Measurements from ENCODE around the gene PHEX.

The PHEX gene

GRCh38 chrX:22163326-22163725, 131.2 kb downstream of the PHEX start:
- DNase-seq: no peak

DNA sequence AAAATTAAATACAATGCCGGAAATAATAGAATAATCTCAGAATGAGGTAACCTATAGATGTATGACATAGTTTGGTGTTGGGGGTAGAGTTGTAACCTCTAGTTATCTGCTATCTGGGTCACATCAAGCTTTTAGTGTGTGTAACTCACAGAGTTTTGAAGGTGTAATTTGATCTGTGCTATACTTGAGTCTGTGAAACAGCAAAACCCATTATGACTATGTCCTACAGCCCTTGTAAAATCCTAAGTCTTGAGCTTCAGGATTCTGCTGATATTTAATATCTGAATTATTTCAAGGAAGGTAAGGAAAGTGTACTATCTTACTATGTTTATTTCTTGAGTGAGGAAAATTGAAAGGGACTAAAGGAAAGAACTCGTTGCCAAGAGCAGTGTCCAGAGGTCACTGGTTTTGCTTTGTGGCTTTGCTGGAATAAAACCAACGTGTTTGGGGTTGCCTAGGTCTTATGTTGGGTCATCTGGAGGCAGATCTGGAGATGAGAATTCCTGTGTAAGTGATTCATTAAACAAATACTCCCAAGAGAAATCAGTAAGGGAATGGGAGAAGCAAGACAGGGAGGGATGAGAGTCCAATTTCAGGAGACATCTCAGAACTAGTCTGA, 132.8 kb downstream of the PHEX start:
- DNase-seq: no peak

DNA sequence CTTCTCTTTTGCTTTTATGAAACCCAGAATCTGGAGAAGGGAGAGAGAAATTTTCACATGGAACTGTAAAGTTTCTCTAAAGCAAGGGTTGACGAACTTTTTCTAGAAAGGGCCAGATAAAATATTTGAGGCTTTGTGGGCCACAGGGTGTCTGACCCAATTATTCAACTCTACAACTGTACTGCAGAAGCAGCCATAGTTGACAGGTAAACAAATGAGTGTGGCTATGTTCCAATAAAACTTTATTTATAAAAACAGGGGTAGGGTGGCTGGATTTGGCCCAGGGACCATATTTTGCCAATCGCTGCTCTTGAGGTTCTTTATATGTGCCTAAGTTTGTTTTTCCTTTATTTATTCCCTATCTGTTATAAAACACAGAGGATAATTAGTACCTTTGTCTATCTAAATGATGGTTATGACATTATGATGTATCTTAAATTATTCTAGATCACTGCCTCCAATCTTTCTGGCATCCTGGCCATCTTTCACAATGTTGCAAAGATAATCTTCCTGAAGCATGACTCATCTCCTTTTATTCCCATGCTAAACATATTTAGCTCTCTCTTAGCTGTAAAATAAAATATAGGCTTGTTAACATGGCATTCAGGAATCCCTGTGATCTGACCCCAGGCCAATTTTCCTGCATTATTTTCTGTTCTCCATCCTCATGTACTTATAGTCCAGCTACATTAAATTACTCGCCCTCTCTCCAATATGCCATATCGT, 133.8 kb downstream of the PHEX start:
- peak; percentile 28 for DNase-seq

DNA sequence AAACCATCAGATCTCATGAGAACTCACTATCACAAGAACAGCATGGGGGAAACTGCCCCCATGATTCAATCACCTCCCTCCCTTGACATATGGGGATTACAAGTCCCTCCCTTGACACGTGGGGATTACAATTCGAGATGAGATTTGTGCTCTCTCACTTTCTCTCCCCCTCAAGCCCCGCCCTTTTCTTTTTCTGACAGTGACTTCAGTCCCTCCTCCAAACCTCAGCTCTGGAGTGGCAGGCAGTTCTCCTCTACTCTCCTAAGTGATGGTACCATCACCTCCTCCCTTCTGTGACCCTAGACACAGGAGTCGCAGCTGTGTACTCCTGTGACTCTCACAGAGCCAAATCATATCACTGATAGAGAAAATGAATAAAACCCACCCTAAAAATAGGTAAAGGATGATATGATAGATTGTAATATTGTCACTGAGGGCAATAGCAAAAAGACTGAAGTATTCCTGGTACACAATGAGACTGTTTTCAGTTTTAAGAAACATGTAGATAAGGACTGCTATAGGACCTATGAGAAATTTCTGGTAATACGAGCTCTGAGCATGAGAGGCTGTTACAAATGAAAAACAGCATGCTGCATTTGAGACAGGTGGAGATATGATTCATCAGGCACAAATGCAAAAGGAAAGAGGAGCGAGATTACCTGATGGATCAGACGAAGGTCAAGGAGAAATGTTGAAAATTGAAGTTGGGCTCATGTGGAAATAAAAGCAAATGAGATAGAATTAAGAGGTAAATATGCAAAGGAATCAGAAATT, 139.3 kb downstream of the PHEX start:
- DNase-seq: no peak

- DNase-seq: no peak
These were observed 141.8 kb downstream of the PHEX start for GRCh38 chrX:22173966-22174365.

- DNase-seq: no peak
These were observed 145.9 kb downstream of the PHEX start for GRCh38 chrX:22177950-22178515.

DNA sequence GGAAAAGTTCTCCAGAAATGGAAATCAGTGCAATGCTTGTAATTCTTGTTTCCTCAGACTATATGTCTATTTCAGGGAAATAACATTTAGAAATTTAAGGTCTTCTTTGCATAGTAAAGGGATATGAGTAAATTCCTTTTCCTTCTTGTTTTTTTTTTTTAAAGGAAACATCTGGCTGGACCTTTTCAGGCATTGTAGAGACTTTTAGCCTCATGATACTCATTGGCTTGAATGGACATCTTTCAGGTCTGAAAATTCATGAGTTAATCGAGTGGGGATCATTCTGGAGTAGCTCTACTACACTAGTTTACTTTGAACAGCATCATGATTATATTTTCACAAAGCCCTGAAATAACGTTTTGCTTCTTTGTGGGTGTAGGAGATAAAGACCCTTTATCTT, 152.0 kb downstream of the PHEX start:
- DNase-seq: no peak

- DNase-seq: no peak
These were observed 154.0 kb downstream of the PHEX start for GRCh38 chrX:22186165-22186564.

- DNase-seq: no peak
These were observed 160.4 kb downstream of the PHEX start for GRCh38 chrX:22192419-22193060.

DNA sequence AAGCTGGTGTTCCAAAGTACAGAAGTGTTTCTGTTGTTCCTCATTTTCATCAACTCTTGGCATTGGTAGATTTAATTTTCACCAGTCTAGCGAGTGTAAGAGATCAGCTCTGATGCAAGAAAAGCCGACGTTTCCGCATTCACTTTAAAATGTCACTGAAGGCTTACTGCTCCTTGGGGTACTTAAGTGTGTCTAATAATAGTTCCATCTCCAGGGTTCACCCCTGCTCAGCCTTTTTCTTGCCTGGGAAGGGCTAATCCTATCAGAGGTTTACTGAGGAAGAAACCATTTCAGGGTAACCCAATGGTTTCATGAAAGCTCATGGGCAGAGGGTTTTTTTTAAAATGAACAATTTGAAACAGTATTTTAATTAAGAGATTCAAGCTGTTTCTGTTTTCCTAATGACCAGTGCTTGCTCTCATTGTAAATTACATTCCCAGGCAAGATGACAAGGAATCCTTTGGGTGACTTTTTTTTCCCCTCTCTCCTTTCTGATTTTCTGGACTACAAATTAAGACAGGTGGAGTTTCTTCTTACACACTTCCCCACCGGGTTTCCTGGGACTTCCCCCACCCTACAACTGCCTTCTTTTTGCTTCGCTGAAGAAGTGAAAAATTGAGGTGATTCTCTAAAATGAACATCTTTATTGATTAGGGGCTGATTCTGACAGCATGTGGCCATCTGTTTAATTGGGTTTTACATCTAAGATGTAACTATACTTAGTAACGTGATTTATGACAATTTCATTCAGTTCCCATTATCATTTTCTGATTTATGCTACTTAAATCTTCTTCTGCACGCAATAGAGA, 161.9 kb downstream of the PHEX start:
- no peak for DNase-seq

DNA sequence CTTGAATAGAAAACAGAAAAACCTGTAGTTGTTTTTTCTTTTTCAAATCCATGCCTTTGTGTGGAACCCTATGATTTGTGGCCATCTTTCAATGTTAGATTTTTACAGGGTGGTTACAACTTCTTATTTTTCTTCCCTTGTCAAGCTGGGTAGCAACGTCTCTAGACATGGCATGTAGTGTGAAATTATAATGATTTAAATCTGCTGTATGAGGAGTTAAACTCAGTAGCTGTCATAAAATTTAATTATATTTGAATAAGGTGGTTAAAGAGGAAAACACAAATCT, 162.5 kb downstream of the PHEX start:
- DNase-seq: no peak

DNA sequence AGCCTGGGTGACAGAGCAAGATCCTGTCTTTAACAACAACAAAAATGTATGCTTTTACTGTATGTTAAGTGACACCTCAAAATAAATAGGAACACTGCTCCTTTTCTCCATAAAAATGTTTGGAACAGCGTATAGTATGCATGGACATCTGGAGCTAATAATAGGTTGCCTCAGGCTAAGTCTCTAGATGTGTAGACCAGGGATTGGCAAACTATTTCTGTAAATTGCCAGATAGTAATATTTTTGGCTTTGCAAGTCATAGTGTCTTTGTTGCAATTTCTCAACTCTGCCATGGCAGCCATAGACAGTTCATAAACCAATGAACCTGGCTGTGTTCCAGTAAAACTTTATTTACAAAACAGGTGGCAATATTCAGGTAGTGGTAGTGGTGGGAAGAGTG, 164.0 kb downstream of the PHEX start:
- no peak for DNase-seq

GRCh38 chrX:22202251-22202650, 170.1 kb downstream of the PHEX start:
- DNase-seq: no peak

DNA sequence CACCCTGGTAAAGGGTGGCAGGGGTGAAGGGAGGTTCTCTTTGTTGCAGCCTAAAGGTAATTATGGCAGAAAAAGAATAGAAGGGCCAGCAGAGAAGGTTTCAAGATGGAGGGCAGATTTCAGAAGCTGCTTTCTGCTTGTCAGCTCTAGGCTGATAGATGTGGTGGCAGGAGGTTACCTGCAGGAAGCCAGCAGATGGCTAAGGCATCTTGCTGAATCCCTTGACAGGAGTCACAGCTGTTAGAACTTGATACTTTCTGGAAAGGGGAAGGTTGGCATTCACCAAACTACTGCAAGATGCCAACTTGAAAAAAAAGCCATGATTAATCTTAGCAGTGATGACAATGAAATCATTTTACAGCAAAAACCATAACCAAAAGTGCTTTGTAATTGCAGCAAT, 171.1 kb downstream of the PHEX start:
- DNase-seq: peak; percentile 44

- no peak for DNase-seq
These were observed 174.7 kb downstream of the PHEX start for GRCh38 chrX:22206781-22207180.

DNA sequence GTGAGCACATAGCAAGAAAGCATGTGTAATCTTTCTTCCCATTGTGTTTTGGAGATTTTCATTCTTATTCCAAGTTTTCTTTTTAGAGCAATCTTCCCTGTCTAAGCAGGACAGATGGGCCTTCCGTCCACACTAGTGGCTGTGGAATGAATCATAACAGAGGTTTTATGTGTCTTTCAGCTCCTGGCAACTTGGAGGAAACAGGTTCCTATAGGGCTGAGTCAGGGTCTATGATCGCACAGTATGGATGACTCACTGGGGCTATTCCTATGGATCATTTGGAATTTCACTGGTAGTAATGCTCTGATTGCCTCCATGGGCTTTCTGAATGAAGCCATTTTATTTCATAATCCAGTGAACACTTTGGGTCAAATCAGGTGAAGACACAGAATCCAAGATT, 188.8 kb downstream of the PHEX start:
- peak; percentile 9 for DNase-seq

DNA sequence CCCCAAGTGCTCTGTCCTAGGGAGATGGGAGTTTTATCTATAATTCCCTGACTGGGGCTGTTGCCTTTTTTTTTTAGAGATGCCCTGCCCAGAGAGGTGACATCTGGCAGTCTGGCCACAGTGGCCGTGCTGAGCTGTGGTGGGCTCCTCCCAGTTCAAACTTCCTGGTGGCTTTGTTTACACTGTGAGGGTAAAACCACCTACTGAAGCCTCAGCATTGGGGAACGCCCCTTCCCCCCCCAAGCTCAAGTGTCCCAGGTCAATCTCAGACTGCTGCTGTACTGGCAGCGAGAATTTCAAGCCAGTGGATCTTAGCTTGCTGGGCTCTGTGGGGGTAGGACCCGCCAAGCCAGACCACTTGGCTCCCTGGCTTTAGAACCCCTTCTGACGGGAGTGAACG, 202.3 kb downstream of the PHEX start:
- DNase-seq: no peak

DNA sequence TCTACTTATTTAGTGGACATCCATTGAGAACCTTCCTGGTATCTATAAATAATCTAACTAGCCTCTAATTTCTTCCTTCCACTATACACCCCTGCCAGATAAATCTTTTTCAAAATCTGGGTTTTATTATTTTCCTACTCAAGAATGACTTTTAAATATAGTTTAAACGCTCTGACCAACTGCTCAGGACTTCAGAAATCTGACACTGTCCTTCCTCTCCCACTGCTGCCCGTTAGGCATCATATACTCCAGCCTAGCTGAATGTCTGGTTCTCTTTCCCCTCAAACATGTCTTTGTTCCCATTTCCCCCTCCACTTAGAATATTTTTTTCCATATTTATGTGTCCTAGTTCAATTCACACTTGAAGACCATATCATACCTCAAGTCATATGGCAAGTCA, 205.4 kb downstream of the PHEX start:
- DNase-seq: no peak

GRCh38 chrX:22246620-22247019, 214.5 kb downstream of the PHEX start:
- DNase-seq: no peak

- no peak for DNase-seq
These were observed 215.0 kb downstream of the PHEX start for GRCh38 chrX:22247169-22247568.

DNA sequence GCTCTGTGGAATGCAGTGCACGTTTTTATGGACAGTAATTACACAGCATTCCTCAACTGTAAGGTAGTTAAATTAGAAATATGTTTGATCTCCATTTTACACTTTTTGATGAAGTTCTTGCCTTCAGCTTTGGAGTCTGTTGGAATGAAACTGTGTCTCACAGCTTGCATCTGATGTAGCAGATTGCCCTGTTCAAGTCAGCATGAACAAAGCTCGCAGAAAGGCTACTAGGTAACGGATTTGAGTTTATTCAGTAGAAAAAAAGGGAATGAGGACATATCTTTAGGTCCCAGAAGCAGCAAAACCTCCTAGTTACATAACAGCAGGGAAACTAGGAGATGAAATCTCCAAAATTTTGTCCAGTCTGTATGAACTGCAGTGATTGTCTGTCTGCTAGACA, 216.3 kb downstream of the PHEX start:
- no peak for DNase-seq

DNA sequence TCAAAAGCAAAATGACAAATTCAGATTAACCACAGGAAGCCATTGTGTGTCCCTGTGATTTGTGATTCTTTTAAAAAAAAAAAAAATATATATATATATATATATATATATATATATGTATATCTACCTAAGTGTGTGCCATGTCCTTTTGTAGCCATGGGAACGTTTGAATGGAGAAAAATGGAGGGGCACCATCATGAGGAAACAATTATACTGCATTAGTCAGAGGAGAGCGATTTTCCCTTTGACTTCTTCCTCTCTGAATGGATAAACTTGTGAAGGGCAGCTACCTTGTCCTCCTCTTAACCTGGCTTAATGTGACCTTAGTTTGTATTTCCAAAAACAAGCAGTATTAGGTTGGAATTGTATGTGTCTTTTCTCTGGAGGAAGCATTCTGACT, 217.2 kb downstream of the PHEX start:
- no peak for DNase-seq

DNA sequence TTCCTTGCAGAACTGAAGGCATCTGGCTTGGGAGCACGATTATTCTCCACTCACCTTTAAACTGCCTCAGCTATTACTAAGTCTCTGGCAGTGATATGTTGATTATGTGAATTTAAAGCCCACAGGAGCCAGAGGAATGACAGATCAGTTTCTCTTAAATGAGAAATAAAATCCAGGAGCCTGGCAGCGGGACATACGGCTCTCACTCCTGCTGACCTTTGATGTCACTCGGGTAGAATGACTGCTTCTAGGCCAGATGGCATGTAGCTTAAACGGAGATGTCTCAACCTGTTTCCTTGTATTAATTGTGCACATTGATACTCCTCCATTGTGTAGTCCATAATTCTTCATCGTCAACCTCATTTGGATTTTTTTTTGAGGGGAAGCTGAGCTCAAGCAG, 236.6 kb downstream of the PHEX start:
- DNase-seq: no peak
